Body of pancreas (tissue), 4 donors: ENCODE measurements around the gene PALM.

ENCODE experiments used
- POLR2A ChIP-seq, 3 donors: fragments of 450-650 bp; IDR thresholded peaks; one replicate each; pipeline ENCODE4 v1.6.1; 2016; ENCODE audit warnings: antibody characterized with exemption in 3 of 3, mild to moderate bottlenecking in 2 of 3
- TF ChIP-seq, protein P1 (sequence below), 7 experiments: fragments of 450-650 bp in 4 of 7; fragments of 200-600 bp in 3 of 7; sonication (generic) in 3 of 7; IDR thresholded peaks; one replicate each; pipeline ENCODE4 v1.5.1; 2016 to 2019; ENCODE audit warnings: antibody characterized with exemption in 7 of 7

DNA sequence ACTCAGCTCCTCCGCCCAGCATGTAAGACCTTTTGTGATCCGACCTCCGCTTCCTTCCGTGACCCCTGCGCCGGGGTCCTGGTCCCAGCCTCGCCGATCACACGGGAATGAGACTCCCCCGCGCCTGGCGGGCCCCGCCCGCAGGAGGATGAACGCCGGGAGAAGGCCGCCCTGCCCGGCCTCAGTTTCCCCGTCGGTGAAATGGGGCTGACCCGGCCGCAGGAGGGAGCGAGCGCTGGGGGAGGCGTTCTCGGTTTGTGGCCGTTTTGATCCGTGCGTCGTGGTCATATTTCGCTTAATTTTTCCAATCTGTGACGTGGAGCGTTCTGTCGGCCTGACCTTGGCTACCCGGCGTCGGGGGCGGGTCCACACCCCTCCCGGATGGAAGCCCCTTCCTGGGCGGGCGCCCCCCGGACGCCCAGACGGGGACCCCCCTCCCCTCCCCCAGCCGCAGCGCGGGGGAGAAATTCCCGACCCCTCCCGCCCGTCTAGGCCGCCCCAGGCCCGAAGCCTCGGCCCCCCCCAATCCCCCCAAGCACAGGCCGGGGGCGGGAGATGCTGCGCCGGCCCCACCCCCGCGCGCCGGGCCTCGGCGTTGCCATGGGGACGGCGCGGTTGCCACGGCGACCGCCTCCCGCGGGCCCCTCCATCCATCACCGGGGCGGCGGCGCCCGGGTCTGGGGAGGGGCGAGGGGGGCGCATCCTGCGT, 11.1 kb downstream of the PALM start:
- TF ChIP-seq, protein P1, sequence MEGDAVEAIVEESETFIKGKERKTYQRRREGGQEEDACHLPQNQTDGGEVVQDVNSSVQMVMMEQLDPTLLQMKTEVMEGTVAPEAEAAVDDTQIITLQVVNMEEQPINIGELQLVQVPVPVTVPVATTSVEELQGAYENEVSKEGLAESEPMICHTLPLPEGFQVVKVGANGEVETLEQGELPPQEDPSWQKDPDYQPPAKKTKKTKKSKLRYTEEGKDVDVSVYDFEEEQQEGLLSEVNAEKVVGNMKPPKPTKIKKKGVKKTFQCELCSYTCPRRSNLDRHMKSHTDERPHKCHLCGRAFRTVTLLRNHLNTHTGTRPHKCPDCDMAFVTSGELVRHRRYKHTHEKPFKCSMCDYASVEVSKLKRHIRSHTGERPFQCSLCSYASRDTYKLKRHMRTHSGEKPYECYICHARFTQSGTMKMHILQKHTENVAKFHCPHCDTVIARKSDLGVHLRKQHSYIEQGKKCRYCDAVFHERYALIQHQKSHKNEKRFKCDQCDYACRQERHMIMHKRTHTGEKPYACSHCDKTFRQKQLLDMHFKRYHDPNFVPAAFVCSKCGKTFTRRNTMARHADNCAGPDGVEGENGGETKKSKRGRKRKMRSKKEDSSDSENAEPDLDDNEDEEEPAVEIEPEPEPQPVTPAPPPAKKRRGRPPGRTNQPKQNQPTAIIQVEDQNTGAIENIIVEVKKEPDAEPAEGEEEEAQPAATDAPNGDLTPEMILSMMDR (IDR thresholded peaks at IDR 0.05) = no peak
- TF ChIP-seq POLR2A (IDR thresholded peaks at IDR 0.05) = no peak
